COLO668 (cell line): ENCODE measurements around the gene DIAPH3.

Experiments used
- DNase-seq: peaks from one replicate; lab custom pipeline; 2025; ENCODE audit not compliant: unreplicated experiment; lab: John Stamatoyannopoulos, UW

DIAPH3 gene

GRCh38 chr13:59643906-59644626, 519.7 kb downstream of the DIAPH3 start:
- no peak for DNase-seq

DNA sequence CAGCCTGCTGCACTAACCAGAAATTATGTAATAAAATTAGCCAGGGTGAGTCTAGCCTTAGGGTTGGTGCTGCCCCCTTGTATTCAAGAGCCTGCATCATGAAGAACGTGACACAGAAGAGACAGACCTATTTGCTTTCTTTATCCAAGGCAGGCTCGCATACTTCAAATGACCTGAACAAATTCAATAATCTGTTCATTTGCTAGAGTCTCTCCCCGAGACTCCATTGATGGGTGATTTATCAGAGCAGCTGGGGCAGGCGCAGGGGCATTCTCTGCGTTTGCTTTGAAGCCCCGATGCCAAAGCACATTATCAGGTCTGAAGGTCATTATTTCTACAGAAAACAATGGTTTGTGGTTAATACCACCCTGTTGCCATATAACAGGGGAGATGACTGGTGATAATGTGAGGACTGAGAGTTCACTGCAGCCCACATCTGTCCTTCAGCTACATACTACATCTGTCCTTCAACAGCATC, 520.3 kb downstream of the DIAPH3 start:
- no peak for DNase-seq

DNA sequence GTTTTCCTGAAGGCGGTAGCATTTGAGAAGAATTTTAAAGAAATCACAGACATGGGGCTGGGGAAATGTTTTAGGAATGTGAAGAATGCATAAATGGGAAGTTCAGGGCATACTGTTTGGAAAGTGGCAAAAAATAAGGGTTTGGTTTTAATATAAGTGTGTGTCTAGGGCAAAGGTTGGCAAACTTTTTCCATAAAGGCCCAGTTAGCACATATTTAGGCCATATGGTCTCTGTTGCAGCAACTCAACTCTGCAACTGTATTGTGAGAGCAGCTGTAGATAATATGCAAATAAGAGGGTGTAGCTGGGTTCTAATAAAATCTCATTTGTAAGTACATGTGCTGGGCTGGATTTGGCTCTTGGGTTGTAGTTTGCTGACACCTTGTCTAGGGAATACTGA, 521.9 kb downstream of the DIAPH3 start:
- no peak for DNase-seq

DNA sequence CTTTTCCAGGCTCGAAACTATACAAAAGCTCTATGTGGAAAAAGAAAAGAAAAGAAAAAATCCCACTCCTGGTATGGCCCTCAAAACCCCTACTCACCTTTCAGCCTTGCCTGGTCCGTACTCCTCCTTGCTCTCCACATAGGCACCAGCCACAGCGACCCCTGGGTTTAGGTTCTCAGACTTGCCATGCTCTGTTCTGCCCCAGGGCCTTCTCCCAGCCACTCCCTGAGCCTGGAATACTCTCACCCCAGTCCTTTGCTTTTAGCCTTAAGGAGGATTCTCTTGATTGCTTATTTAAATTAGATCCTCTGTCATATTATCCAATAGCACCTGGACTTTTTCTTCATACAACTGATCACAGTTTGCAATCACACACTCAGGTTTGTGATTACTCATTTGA, 522.5 kb downstream of the DIAPH3 start:
- no peak for DNase-seq

DNA sequence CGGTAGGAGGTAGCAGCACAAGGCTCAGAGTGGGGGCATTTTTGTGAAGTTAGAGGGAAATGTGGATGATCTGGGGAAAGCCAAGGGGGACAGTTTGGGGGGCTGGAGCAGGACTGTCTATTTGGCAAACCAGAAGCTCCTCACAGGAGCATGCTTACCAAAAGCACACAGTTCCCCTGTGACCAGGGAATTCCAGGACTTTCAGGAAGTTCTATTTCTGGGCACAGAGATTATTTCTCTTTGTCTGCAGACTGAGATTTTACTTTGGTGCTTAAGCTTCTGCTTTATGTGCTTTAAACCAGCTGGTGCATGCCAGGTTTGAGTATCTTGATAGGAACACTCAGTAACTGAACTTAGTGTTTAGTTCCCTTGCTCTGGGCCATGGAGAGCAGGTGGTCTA, 525.3 kb downstream of the DIAPH3 start:
- DNase-seq: no peak

- DNase-seq: no peak
These were observed 528.1 kb downstream of the DIAPH3 start for GRCh38 chr13:59635589-59635988.

DNA sequence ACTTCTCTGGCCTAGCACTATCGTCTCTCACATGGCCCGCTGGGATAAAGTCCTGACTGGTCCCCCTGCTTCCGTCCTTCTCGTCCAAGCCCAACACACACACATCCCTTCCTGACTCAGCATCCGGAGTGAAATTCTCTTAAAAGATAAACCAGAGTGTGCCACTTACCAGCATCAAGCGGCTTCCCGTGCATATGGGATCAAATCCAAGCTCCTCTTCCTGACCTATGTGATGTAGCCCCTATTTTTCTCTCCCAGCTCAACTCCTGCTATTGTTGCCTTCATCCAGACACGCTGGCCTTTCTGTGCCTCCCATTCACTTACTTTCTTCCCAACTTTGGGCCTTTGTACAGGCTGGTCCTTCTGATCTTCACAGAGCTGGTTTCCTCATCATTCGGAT, 530.4 kb downstream of the DIAPH3 start:
- DNase-seq: no peak

DNA sequence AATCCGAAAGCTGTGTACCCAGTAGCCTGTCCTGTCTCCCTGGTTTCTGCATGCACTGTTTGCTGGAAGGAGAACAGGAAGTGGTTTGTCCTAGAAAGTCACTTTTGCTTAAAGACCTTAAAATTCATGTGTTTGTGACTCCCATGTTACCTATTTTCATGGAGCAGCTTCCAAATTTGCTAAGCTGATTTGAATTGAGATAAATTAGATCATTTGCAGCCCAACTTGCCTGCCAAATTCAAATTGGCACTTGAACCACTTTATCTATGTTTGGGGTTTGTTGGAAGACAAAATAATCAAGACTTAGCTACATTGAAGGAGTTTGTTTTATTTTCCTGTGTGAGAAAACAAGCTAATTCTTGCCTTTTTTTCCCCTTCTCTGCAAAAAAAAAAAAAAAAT, 532.5 kb downstream of the DIAPH3 start:
- no peak for DNase-seq

- DNase-seq: no peak
These were observed 538.6 kb downstream of the DIAPH3 start for GRCh38 chr13:59625111-59625510.

GRCh38 chr13:59623206-59623915, 540.4 kb downstream of the DIAPH3 start:
- DNase-seq: no peak

- no peak for DNase-seq
These were observed 542.0 kb downstream of the DIAPH3 start for GRCh38 chr13:59621773-59622172.
